ENCODE results near the gene SNX4. TPM values are rescaled to one million over a fixed set of nuclear protein-coding genes. Genes with fewer than 3 reads are reported as not detected.

The SNX4 gene
- polyA plus RNA-seq, 1 of the 3 experiments (the other 2 are of a cell fraction): 5.1 TPM

DNA sequence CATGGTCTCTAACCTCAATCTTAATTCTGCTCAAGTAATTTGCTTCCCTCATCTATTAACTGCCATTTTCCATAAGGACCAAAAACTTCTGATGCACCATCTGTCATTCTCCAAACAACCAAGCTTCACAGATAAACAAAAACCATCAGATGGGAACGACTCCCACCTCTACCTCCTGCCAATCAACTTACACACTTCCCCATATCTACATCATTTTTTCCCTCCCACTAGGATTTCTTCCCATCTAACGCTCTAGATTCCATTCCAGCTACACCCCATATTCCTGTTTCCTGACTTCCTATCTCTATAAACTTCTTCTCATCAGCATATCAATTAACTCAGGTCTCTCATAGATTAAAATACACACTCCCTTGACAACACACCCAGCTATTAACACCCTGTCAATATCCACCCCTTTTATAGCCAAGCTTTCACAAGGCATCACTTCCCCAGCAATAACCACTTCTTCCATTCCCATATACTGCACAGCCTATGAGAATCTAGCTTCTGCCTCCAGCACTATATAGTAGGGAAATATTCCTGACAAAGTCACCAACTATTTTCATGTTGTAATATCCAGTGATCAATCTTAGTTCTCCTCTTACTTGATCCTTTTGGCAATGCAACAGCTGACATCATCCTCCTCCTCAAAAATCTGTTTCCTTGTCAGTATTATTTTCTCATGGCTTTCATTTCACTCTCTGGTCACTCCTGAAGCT lies 39.2 kb downstream of the SNX4 start:
- no peak overlapping the region for H3K4me2 ChIP-seq
- H3K27ac ChIP-seq (ENCODE audit: low read depth in 2 of 2, low read length in 1 of 2): no peak overlapping the region
- DNase-seq: no peak
- no peaks in the 10 kb centered on the region for H3K4me1 ChIP-seq (ENCODE audit: control insufficient read depth in 1 of 2, insufficient read depth in 2 of 2, low read depth in 1 of 2, low read length in 1 of 2)
- no peak overlapping the region for H3K9ac ChIP-seq
- H3F3A ChIP-seq (replicated peaks; ENCODE audit: insufficient read depth): peaks cover 9% of the 10 kb centered on the region
- H4K20me1 ChIP-seq (ENCODE audit: insufficient read depth): no peaks in the 10 kb centered on the region
- H3K9me2 ChIP-seq: no peaks in the 10 kb centered on the region
- no peaks in the 10 kb centered on the region for H3K27me3 ChIP-seq (ENCODE audit: insufficient read depth)
- TF ChIP-seq SMC3 (IDR thresholded peaks at IDR 0.05; ENCODE audit: low read depth, low read length) (no peak), TCF12 (IDR thresholded peaks at IDR 0.05) (no peak), EP300 (IDR thresholded peaks at IDR 0.05; ENCODE audit: borderline replicate concordance in 1 of 2, low read depth in 1 of 2, low read length in 1 of 2) (no peak), ELF1 (IDR thresholded peaks at IDR 0.05) (no peak), POLR2AphosphoS5 (IDR thresholded peaks at IDR 0.05; ENCODE audit: low read depth, low read length) (no peak), NFIC (IDR thresholded peaks at IDR 0.05; ENCODE audit: borderline replicate concordance) (no peak), MXI1 (IDR thresholded peaks at IDR 0.05; ENCODE audit: low read depth, low read length) (no peak), FOSL2 (IDR thresholded peaks at IDR 0.05; ENCODE audit: borderline replicate concordance, low read depth) (no peak), FOXM1 (IDR thresholded peaks at IDR 0.05; ENCODE audit: low read depth) (no peak), RXRA (IDR thresholded peaks at IDR 0.05; ENCODE audit: borderline replicate concordance, low read depth) (no peak), TEAD4 (IDR thresholded peaks at IDR 0.05; ENCODE audit: borderline replicate concordance, insufficient read depth) (no peak), CTCF (IDR thresholded peaks at IDR 0.05) (no peak), YY1 (IDR thresholded peaks at IDR 0.05; ENCODE audit: low read depth) (no peak), USF1 (IDR thresholded peaks at IDR 0.05; ENCODE audit: borderline replicate concordance, low read depth) (no peak), RFX5 (IDR thresholded peaks at IDR 0.05; ENCODE audit: low read length) (no peak)
- TF ChIP-seq, protein P1, sequence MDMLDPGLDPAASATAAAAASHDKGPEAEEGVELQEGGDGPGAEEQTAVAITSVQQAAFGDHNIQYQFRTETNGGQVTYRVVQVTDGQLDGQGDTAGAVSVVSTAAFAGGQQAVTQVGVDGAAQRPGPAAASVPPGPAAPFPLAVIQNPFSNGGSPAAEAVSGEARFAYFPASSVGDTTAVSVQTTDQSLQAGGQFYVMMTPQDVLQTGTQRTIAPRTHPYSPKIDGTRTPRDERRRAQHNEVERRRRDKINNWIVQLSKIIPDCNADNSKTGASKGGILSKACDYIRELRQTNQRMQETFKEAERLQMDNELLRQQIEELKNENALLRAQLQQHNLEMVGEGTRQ (IDR thresholded peaks at IDR 0.05; ENCODE audit: borderline replicate concordance, low read depth, low read length): no peak
- TF ChIP-seq, protein P2, sequence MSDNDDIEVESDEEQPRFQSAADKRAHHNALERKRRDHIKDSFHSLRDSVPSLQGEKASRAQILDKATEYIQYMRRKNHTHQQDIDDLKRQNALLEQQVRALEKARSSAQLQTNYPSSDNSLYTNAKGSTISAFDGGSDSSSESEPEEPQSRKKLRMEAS (IDR thresholded peaks at IDR 0.05; ENCODE audit: low read depth): no peak
- TF ChIP-seq, protein P3, sequence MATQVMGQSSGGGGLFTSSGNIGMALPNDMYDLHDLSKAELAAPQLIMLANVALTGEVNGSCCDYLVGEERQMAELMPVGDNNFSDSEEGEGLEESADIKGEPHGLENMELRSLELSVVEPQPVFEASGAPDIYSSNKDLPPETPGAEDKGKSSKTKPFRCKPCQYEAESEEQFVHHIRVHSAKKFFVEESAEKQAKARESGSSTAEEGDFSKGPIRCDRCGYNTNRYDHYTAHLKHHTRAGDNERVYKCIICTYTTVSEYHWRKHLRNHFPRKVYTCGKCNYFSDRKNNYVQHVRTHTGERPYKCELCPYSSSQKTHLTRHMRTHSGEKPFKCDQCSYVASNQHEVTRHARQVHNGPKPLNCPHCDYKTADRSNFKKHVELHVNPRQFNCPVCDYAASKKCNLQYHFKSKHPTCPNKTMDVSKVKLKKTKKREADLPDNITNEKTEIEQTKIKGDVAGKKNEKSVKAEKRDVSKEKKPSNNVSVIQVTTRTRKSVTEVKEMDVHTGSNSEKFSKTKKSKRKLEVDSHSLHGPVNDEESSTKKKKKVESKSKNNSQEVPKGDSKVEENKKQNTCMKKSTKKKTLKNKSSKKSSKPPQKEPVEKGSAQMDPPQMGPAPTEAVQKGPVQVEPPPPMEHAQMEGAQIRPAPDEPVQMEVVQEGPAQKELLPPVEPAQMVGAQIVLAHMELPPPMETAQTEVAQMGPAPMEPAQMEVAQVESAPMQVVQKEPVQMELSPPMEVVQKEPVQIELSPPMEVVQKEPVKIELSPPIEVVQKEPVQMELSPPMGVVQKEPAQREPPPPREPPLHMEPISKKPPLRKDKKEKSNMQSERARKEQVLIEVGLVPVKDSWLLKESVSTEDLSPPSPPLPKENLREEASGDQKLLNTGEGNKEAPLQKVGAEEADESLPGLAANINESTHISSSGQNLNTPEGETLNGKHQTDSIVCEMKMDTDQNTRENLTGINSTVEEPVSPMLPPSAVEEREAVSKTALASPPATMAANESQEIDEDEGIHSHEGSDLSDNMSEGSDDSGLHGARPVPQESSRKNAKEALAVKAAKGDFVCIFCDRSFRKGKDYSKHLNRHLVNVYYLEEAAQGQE (IDR thresholded peaks at IDR 0.05; ENCODE audit: low read depth, low read length): no peak
- 98% methylated on average over 2 of the region's 2 CpGs for WGBS (ENCODE audit: low lambda C conversion rate)
- POLR2A ChIA-PET: interaction anchor here (0.6 to 0.7 kb wide), 4 partner anchors 9 to 57 kb away, joined by 3 read pairs; no protein-coding TSS in a partner anchor
- no peak overlapping the region for H2AFZ ChIP-seq (ENCODE audit: low read depth)
- no peaks in the 10 kb centered on the region for H3K9me3 ChIP-seq
- H3K79me2 ChIP-seq (ENCODE audit: insufficient read depth): no peaks in the 10 kb centered on the region; the same call in 1 of the 2 replicates
- CTCF ChIA-PET: interaction anchor here (0.7 to 1.1 kb wide), 3 partner anchors 9 to 114 kb away, joined by 3 to 4 read pairs (median 3); partner anchors contain the start of gene OSBPL11
- H3K36me3 ChIP-seq (replicated peaks in 1 of 2; ENCODE audit: control insufficient read depth in 1 of 2, insufficient read depth in 2 of 2, low read length in 1 of 2): peaks cover 33 to 69% of the 10 kb centered on the region in 2 experiments
- H3K4me3 ChIP-seq (ENCODE audit: low read depth in 2 of 2, low read length in 1 of 2): no peak overlapping the region

Measured in SK-N-SH (cell line).